ENCODE results near the gene SLC35F3. TPM values are rescaled to one million over a fixed set of nuclear protein-coding genes. Genes with fewer than 3 reads are reported as not detected.

SLC35F3 gene
- total RNA-seq, 1 donor from 2014 or later: 0.52 TPM

DNA sequence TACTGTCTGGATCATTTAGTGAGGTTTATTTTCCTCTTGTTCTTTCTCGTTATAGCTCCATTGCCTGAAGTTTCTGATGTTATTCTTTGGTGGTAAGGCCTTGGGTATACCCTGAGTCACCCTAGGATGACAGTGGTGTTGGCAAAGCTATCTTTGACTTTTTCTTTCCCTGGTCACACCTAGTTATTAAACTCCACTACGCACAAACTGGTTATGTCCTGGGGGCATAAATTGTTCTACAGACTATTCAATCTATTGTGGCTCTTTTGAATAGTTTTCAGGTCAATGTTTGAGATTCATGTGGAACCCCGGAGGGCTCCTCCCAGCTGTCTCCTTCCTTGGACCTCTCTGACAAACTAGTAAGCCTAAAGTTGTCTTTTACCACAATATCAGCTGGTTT lies 157.7 kb downstream of the SLC35F3 start:
- H3K27me3 ChIP-seq (ENCODE audit: control insufficient read depth in 3 of 3, insufficient read depth in 3 of 3, low read length in 3 of 3): no peaks in the 10 kb centered on the region
- no peak overlapping the region for H3K9ac ChIP-seq (ENCODE audit: low read depth in 1 of 3, low read length in 3 of 3)
- no peaks in the 10 kb centered on the region for H3K4me1 ChIP-seq (ENCODE audit: control insufficient read depth in 3 of 3, insufficient read depth in 3 of 3, low read length in 3 of 3)
- no peaks in the 10 kb centered on the region for H3K9me3 ChIP-seq (ENCODE audit: control insufficient read depth in 3 of 3, low read length in 3 of 3)
- no peak overlapping the region for H3K4me3 ChIP-seq (ENCODE audit: low read length in 3 of 3)
- no peaks in the 10 kb centered on the region for H3K36me3 ChIP-seq (ENCODE audit: control insufficient read depth in 3 of 3, insufficient read depth in 3 of 3, low read length in 3 of 3)
- H3K27ac ChIP-seq (ENCODE audit: low read depth, low read length): no peak overlapping the region

DNA sequence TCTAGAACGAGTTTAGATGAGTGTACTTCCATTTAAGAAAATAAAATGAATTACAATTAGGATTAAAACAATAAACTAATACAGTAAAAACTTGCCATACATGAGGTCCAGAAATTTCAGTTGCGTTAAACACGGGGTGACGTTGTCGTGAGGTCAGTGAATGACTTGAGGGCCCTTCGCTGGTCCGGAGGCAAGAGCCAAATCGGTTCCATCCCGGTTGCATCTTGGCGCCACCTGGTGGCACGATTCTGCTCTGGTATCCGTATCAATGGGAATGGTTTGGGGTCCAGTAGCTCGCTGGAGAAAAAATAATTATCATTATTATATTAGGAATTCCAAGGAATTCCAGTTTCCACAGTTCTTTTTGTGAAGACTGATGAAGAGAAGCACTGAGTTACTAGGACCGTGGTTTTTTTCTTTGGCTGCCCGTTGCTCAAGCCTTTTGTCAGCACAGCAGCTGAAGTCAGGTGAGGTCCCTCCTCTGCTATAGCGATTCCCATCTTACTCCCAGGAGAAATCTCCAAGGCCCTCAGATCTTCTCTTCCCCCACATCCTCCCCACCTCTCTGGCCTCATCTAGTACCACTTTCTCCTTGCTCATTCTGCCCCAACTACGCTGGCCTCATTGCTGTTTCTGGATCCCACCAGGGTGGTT lies 161.4 kb downstream of the SLC35F3 start:
- Histone ChIP-seq H3K4me3 (ENCODE audit: low read length in 3 of 3) (no peak overlapping the region), H3K27me3 (ENCODE audit: control insufficient read depth in 3 of 3, insufficient read depth in 3 of 3, low read length in 3 of 3) (no peaks in the 10 kb centered on the region), H3K9me3 (ENCODE audit: control insufficient read depth in 3 of 3, low read length in 3 of 3) (no peaks in the 10 kb centered on the region), H3K27ac (ENCODE audit: low read depth, low read length) (no peak overlapping the region), H3K9ac (ENCODE audit: low read depth in 1 of 3, low read length in 3 of 3) (no peak overlapping the region), H3K36me3 (ENCODE audit: control insufficient read depth in 3 of 3, insufficient read depth in 3 of 3, low read length in 3 of 3) (no peaks in the 10 kb centered on the region), H3K4me1 (ENCODE audit: control insufficient read depth in 3 of 3, insufficient read depth in 3 of 3, low read length in 3 of 3) (no peaks in the 10 kb centered on the region)

DNA sequence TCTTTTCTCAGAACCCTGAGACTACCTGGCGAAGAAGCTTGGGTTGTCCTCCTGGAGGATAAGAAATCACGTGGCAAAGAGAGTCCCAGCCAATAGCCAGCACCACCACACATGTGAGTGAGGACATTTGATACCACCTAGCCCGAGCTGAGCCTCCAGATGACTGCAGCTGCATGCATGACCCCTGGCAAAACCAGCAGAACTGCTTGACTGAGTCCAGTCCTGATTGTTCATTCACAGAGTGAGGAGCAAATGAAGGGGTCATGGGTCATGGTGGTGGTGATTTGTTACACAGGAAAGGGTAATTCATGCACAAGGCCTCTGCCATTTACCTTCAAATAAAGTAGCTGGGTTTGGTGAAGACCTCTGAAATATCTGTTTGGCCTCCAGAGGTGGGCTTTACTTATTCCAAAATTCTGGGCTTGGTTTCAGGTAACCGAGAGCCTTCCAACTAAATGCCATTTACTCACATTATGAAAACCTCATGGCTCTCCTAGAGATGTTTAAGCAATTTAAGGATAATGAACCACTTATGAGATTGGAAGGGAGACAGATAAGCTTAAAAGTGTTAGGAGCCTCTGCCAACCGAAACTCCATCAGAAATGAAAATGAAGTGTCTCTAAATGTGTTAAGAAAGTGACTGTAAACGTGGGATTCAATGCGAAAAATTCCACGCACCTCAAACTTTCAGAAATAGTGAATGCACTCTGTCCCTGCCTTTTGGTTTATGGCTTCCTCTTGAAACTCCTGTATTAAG lies 163.3 kb downstream of the SLC35F3 start:
- H3K4me3 ChIP-seq (ENCODE audit: low read length in 3 of 3): no peak overlapping the region
- no peak overlapping the region for H3K9ac ChIP-seq (ENCODE audit: low read depth in 1 of 3, low read length in 3 of 3)
- H3K27ac ChIP-seq (ENCODE audit: low read depth, low read length): no peak overlapping the region
- no peaks in the 10 kb centered on the region for H3K4me1 ChIP-seq (ENCODE audit: control insufficient read depth in 3 of 3, insufficient read depth in 3 of 3, low read length in 3 of 3)
- H3K27me3 ChIP-seq (ENCODE audit: control insufficient read depth in 3 of 3, insufficient read depth in 3 of 3, low read length in 3 of 3): no peaks in the 10 kb centered on the region
- H3K36me3 ChIP-seq (ENCODE audit: control insufficient read depth in 3 of 3, insufficient read depth in 3 of 3, low read length in 3 of 3): no peaks in the 10 kb centered on the region
- H3K9me3 ChIP-seq (ENCODE audit: control insufficient read depth in 3 of 3, low read length in 3 of 3): no peaks in the 10 kb centered on the region

DNA sequence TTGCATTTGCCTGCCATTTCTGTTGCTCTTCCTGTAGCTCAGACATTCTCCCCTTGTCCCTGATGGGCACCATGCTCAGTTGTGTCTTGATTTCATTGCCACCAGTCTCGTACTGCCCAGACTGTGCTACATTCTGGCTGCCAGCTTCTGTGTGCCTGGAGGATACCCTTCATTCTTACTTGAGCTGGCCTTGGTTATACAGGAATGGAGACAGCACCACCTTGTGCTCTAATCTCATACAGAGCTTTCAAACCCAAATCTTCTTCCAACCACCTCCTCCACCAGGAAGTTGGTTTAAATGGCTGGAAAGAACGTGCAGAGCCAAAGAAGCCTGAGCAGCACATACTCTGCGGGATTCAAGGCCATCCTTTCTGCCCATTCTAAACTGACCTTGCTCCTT lies 165.3 kb downstream of the SLC35F3 start:
- Histone ChIP-seq H3K27me3 (ENCODE audit: control insufficient read depth in 3 of 3, insufficient read depth in 3 of 3, low read length in 3 of 3) (no peaks in the 10 kb centered on the region), H3K4me1 (ENCODE audit: control insufficient read depth in 3 of 3, insufficient read depth in 3 of 3, low read length in 3 of 3) (no peaks in the 10 kb centered on the region), H3K4me3 (ENCODE audit: low read length in 3 of 3) (no peak overlapping the region), H3K9ac (ENCODE audit: low read depth in 1 of 3, low read length in 3 of 3) (no peak overlapping the region), H3K9me3 (ENCODE audit: control insufficient read depth in 3 of 3, low read length in 3 of 3) (no peaks in the 10 kb centered on the region), H3K36me3 (ENCODE audit: control insufficient read depth in 3 of 3, insufficient read depth in 3 of 3, low read length in 3 of 3) (no peaks in the 10 kb centered on the region), H3K27ac (ENCODE audit: low read depth, low read length) (no peak overlapping the region)

DNA sequence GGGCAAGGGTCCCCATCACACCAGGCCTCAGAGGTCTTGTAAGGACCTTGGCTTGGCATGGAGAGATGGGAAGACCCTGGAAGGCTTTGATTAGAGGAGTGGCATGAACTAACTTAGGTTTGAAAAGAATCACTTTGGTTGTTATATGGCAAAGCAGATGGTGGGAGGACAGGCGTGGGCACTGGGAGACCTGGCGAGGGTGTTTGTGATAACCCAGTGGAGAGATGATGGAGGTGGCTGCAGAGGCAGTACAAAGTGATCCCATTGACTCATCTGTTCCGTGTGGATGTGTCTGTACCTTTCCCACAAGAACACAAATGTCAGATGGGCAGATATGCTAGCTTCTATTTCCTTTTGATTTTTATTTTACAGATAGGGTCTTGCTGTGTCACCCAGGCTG lies 168.3 kb downstream of the SLC35F3 start:
- H3K27me3 ChIP-seq (ENCODE audit: control insufficient read depth in 3 of 3, insufficient read depth in 3 of 3, low read length in 3 of 3): no peaks in the 10 kb centered on the region
- H3K4me3 ChIP-seq (ENCODE audit: low read length in 3 of 3): no peak overlapping the region
- no peak overlapping the region for H3K27ac ChIP-seq (ENCODE audit: low read depth, low read length)
- no peak overlapping the region for H3K9ac ChIP-seq (ENCODE audit: low read depth in 1 of 3, low read length in 3 of 3)
- peaks cover 0 to 3% (median 0%) of the 10 kb centered on the region in 3 donors for H3K9me3 ChIP-seq (ENCODE audit: control insufficient read depth in 3 of 3, low read length in 3 of 3)
- H3K4me1 ChIP-seq (ENCODE audit: control insufficient read depth in 3 of 3, insufficient read depth in 3 of 3, low read length in 3 of 3): no peaks in the 10 kb centered on the region
- no peaks in the 10 kb centered on the region for H3K36me3 ChIP-seq (ENCODE audit: control insufficient read depth in 3 of 3, insufficient read depth in 3 of 3, low read length in 3 of 3)

DNA sequence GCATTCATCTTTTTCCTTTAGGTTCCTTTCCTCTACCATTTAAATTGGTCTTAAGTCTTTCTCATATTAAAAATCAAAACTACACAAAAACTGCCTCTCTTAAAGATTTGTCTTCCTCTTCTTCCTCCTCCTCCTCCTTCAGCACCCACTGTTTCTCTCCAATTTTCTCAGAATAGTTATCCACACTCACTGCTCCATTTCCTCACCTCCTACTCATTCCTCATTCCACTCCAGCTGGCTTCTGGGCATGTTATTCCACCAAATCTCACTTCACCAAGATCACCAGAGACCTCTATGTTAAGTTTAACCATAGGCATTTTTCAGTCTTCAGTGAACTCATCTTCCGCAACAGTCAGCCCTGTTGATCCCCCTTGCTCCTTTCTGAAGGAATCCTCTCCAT lies 173.7 kb downstream of the SLC35F3 start:
- Histone ChIP-seq H3K4me1 (ENCODE audit: control insufficient read depth in 3 of 3, insufficient read depth in 3 of 3, low read length in 3 of 3) (no peaks in the 10 kb centered on the region), H3K4me3 (ENCODE audit: low read length in 3 of 3) (no peak overlapping the region), H3K9ac (ENCODE audit: low read depth in 1 of 3, low read length in 3 of 3) (no peak overlapping the region), H3K36me3 (ENCODE audit: control insufficient read depth in 3 of 3, insufficient read depth in 3 of 3, low read length in 3 of 3) (no peaks in the 10 kb centered on the region), H3K27ac (ENCODE audit: low read depth, low read length) (no peak overlapping the region), H3K9me3 (ENCODE audit: control insufficient read depth in 3 of 3, low read length in 3 of 3) (peaks cover 0 to 3% (median 0%) of the 10 kb centered on the region in 3 donors), H3K27me3 (ENCODE audit: control insufficient read depth in 3 of 3, insufficient read depth in 3 of 3, low read length in 3 of 3) (no peaks in the 10 kb centered on the region)

DNA sequence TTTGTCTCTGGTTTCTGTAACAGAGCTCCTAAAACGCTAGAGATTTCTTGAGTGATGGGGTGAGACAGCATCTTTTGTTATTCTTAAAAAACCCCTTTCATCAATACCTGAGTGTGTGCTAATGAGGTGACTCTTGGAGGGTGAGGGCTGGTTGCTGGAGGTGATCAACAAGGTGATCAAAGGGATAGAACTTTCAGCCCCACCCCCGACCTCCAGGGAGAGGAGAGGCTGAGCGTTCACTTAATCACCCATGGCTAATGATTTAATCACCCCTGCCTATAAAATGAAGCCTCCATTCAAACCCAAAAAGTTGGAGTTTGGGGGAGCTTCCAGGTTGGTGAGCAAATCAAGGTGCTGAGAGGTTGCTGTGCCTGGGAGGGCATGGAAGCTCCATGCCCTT lies 175.4 kb downstream of the SLC35F3 start:
- no peak overlapping the region for H3K4me3 ChIP-seq (ENCODE audit: low read length in 3 of 3)
- peaks cover 0 to 3% (median 0%) of the 10 kb centered on the region in 3 donors for H3K9me3 ChIP-seq (ENCODE audit: control insufficient read depth in 3 of 3, low read length in 3 of 3)
- H3K4me1 ChIP-seq (ENCODE audit: control insufficient read depth in 3 of 3, insufficient read depth in 3 of 3, low read length in 3 of 3): no peaks in the 10 kb centered on the region
- no peaks in the 10 kb centered on the region for H3K27me3 ChIP-seq (ENCODE audit: control insufficient read depth in 3 of 3, insufficient read depth in 3 of 3, low read length in 3 of 3)
- no peak overlapping the region for H3K27ac ChIP-seq (ENCODE audit: low read depth, low read length)
- H3K36me3 ChIP-seq (ENCODE audit: control insufficient read depth in 3 of 3, insufficient read depth in 3 of 3, low read length in 3 of 3): no peaks in the 10 kb centered on the region
- H3K9ac ChIP-seq (ENCODE audit: low read depth in 1 of 3, low read length in 3 of 3): no peak overlapping the region

DNA sequence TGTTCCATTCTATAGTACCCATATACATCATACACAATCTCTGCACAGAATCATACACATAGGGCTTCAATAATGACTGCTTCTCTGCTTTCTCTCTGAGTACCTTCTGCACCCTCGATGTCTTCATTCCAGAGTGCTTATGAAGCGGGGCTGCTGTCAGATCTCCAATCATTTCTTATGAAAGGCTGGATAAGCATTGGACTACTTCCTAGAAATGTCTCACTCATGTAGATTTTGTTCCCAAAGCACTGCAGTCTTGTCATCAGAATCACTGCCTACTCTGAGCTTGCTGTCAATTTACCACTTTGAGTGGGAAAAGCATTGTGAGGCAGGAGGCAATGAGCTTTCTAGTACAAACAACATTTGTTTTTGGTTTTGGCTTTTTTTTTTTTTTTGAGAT lies 179.0 kb downstream of the SLC35F3 start:
- no peaks in the 10 kb centered on the region for H3K36me3 ChIP-seq (ENCODE audit: control insufficient read depth in 3 of 3, insufficient read depth in 3 of 3, low read length in 3 of 3)
- H3K9ac ChIP-seq (ENCODE audit: low read depth in 1 of 3, low read length in 3 of 3): no peak overlapping the region
- H3K4me1 ChIP-seq (ENCODE audit: control insufficient read depth in 3 of 3, insufficient read depth in 3 of 3, low read length in 3 of 3): no peaks in the 10 kb centered on the region
- no peak overlapping the region for H3K4me3 ChIP-seq (ENCODE audit: low read length in 3 of 3)
- no peaks in the 10 kb centered on the region for H3K27me3 ChIP-seq (ENCODE audit: control insufficient read depth in 3 of 3, insufficient read depth in 3 of 3, low read length in 3 of 3)
- H3K9me3 ChIP-seq (ENCODE audit: control insufficient read depth in 3 of 3, low read length in 3 of 3): no peaks in the 10 kb centered on the region
- no peak overlapping the region for H3K27ac ChIP-seq (ENCODE audit: low read depth, low read length)

DNA sequence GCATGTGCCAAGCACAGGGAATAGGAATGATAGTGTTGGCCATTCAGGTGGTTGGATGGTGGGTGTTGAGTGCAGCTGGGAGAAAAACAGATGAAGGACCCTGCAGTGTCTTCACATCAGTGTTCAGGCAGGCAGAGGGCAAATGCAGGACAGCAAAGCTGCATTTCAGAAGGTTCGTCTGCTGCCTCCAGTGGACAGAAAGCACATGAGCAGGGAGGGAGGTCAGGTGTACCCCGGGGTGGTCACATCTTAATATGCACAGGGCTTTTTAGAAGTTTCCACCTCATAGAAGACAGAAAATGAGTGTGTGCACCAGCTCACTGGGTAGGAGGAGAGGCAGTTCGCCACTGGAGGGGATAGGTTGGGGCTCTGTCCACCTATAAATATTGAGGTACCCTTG lies 184.9 kb downstream of the SLC35F3 start:
- Histone ChIP-seq H3K27me3 (ENCODE audit: control insufficient read depth in 3 of 3, insufficient read depth in 3 of 3, low read length in 3 of 3) (peaks cover 0 to 5% (median 0%) of the 10 kb centered on the region in 3 donors), H3K9ac (ENCODE audit: low read depth in 1 of 3, low read length in 3 of 3) (no peak overlapping the region), H3K27ac (ENCODE audit: low read depth, low read length) (no peak overlapping the region), H3K9me3 (ENCODE audit: control insufficient read depth in 3 of 3, low read length in 3 of 3) (no peaks in the 10 kb centered on the region), H3K4me1 (ENCODE audit: control insufficient read depth in 3 of 3, insufficient read depth in 3 of 3, low read length in 3 of 3) (no peaks in the 10 kb centered on the region), H3K36me3 (ENCODE audit: control insufficient read depth in 3 of 3, insufficient read depth in 3 of 3, low read length in 3 of 3) (no peaks in the 10 kb centered on the region), H3K4me3 (ENCODE audit: low read length in 3 of 3) (no peak overlapping the region)

DNA sequence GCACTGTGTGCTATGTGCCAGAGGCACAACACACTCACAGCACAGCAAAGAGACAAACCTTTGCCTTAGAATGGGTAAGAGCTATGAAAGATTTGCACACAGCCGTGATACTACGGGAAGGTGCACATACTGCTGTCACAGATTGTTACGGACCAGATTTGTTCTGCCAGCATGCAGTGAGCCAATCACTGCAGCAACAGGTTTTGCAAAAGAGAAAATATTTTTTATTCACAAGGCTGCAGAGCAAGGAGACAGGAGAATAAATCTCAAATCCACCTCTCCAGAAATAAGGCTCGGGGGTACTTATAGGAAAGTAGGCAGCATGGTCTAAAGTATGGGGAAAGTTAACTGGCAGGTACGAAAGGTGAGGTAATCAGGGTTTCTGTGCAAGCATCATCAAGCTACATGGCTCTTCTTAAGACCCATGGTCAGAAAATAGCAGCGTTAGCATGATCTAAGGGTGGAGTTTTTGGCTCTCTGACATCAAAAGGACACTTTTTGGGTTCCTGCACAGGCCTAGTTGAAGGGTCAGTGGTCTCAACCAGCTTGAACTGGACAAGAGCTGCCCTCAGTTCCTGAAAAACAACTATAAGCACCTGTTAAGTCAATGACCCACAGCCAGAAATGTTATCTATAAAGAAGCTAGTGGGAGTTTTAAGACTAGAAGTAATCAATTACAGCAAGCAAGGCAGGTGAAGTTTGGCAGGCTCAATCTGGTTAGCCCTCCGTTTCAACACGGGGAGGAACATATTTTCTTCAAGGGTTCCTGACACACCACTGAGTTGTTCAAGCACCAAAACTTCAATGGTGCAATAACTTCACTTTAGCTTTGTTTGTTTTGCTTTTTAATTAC lies 186.0 kb downstream of the SLC35F3 start:
- Histone ChIP-seq H3K4me3 (ENCODE audit: low read length in 3 of 3) (no peak overlapping the region), H3K36me3 (ENCODE audit: control insufficient read depth in 3 of 3, insufficient read depth in 3 of 3, low read length in 3 of 3) (no peaks in the 10 kb centered on the region), H3K27me3 (ENCODE audit: control insufficient read depth in 3 of 3, insufficient read depth in 3 of 3, low read length in 3 of 3) (peaks cover 0 to 5% (median 0%) of the 10 kb centered on the region in 3 donors), H3K4me1 (ENCODE audit: control insufficient read depth in 3 of 3, insufficient read depth in 3 of 3, low read length in 3 of 3) (peaks cover 0 to 3% (median 0%) of the 10 kb centered on the region in 3 donors), H3K27ac (ENCODE audit: low read depth, low read length) (no peak overlapping the region), H3K9ac (ENCODE audit: low read depth in 1 of 3, low read length in 3 of 3) (no peak overlapping the region), H3K9me3 (ENCODE audit: control insufficient read depth in 3 of 3, low read length in 3 of 3) (no peaks in the 10 kb centered on the region)
